GM12878 (cell line): ENCODE measurements around the gene ZXDA. TPM values are rescaled to one million over a fixed set of nuclear protein-coding genes. Genes with fewer than 3 reads are reported as not detected.
"Not testable (repeated sequence)": the region's sequence is repeated elsewhere in the genome, so short reads cannot be mapped to it uniquely, and the experiment has no call there.

ENCODE experiments used
- ATAC-seq: fragments of 200-7000 bp; cut with Tn5 transposase; 3 replicates; pipeline ENCODE4 v1.9.1; 2020; ENCODE audit warnings: mild to moderate bottlenecking, moderate library complexity
- BruUV-seq: library from RNA; stranded (reverse); fragments of 400-500 nt; replicated peaks from 2 replicates; lab custom pipeline; 2021; lab: Mats Ljungman, UMichigan
- CTCF ChIA-PET: fragments of 300-600 bp; sonication (Branson Sonifier 250); formaldehyde crosslinking; extraction: SDS; loops from one replicate; lab custom pipeline; 2021; ENCODE audit warnings: inconsistent platforms; lab: Yijun Ruan, JAX
- POLR2A ChIA-PET: fragments of 350-600 bp; formaldehyde crosslinking; extraction: SDS; loops from one replicate; lab custom pipeline; 2021; ENCODE audit warnings: inconsistent platforms; lab: Charles Lee
- RAD21 ChIA-PET: fragments of 300-600 bp; sonication (Branson Sonifier 250); formaldehyde crosslinking; loops from one replicate; lab custom pipeline; 2023; ENCODE audit warnings: antibody characterized with exemption; ENCODE audit not compliant: unreplicated experiment; lab: Charles Lee
- SMC1A ChIA-PET: fragments of 300-600 bp; sonication (Branson Sonifier 250); formaldehyde crosslinking; loops from one replicate; lab custom pipeline; 2023; ENCODE audit not compliant: unreplicated experiment, uncharacterized antibody; lab: Charles Lee
- DNase-seq: peaks from one replicate; pipeline ENCODE4 v3.0.0-alpha.2; 2011; ENCODE audit warnings: low read depth, low spot score
- FAIRE-seq: peaks from 3 replicates; lab custom pipeline; 2011; peaks lifted over from hg19 to GRCh38; lab: Jason Lieb, UNC
- H2AFZ ChIP-seq: 2 replicates; pipeline ENCODE4 v1.6.0; 2011; ENCODE audit warnings: low read depth, low read length, control low read depth; ENCODE audit not compliant: control insufficient read depth
- H3K27ac ChIP-seq: 2 replicates; pipeline ENCODE4 v1.5.1; 2011; ENCODE audit warnings: control low read depth; ENCODE audit not compliant: control insufficient read depth, insufficient read depth
- H3K27me3 ChIP-seq, 2 experiments: replicated peaks in 1 of 2; 2 replicates each; pipeline versions ENCODE4 v1.6.0 to v1.6.1; 2011; ENCODE audit warnings: low read length in 1 of 2; ENCODE audit not compliant: control insufficient read depth in 2 of 2, insufficient read depth in 2 of 2
- H3K36me3 ChIP-seq, 2 experiments: 2 replicates each; pipeline ENCODE4 v1.5.1; 2011; ENCODE audit warnings: low read length in 1 of 2; ENCODE audit not compliant: control insufficient read depth in 2 of 2, insufficient read depth in 2 of 2
- H3K4me1 ChIP-seq: 2 replicates; pipeline ENCODE4 v1.6.1; 2011; ENCODE audit warnings: mild to moderate bottlenecking, low read length, moderate library complexity, mixed read lengths; ENCODE audit not compliant: control insufficient read depth, insufficient read depth
- H3K4me2 ChIP-seq: 2 replicates; pipeline ENCODE4 v1.6.0; 2011; ENCODE audit warnings: control low read depth; ENCODE audit not compliant: control insufficient read depth, insufficient read depth
- H3K4me3 ChIP-seq: fragments of 200-600 bp; sonication (generic); 2 replicates; pipeline ENCODE4 v1.5.1; 2016
- H3K79me2 ChIP-seq: 2 replicates; pipeline ENCODE4 v1.6.0; 2011; ENCODE audit warnings: low read length; ENCODE audit not compliant: control insufficient read depth, insufficient read depth
- H3K9ac ChIP-seq: 2 replicates; pipeline ENCODE4 v1.8.0; 2011; ENCODE audit warnings: low read length, control low read depth, mixed read lengths; ENCODE audit not compliant: control insufficient read depth, insufficient read depth
- H3K9me3 ChIP-seq: replicated peaks from 3 replicates; pipeline ENCODE4 v1.5.1; 2011; ENCODE audit warnings: mild to moderate bottlenecking, low read length; ENCODE audit not compliant: control insufficient read depth, insufficient read depth
- H4K20me1 ChIP-seq: 2 replicates; pipeline ENCODE4 v1.6.0; 2011; ENCODE audit not compliant: control insufficient read depth, insufficient read depth
- MLLT1 ChIP-seq: fragments of 450-650 bp; IDR thresholded peaks from 2 replicates; pipeline ENCODE4 v1.6.1; 2016; ENCODE audit warnings: mild to moderate bottlenecking
- YY1 ChIP-seq: IDR thresholded peaks from 2 replicates; pipeline ENCODE4 v1.6.1; 2011; ENCODE audit warnings: low read depth, mild to moderate bottlenecking, low read length
- ZBTB33 ChIP-seq: fragments of 450-650 bp; IDR thresholded peaks from 2 replicates; pipeline ENCODE4 v1.6.1; 2017; ENCODE audit warnings: mild to moderate bottlenecking
- WGBS: methylation state at CpG from one replicate; pipeline ENCODE4 v1.1.6; 2016; ENCODE audit warnings: low lambda C conversion rate; ENCODE audit not compliant: insufficient replicate concordance, insufficient coverage; ENCODE audit errors: missing lambda C conversion rate; 5-methylcytosine and 5-hydroxymethylcytosine counted together
- in situ Hi-C: fragments of 300-500 bp; cut with MboI; formaldehyde crosslinking; loops from 9 replicates; pipeline ENCODE4 v1.14.3; 2018; ENCODE audit warnings: mixed read lengths
- intact Hi-C: fragments of 100-400 bp; cut with micrococcal nuclease; formaldehyde crosslinking; loops from one replicate; pipeline ENCODE4 v1.14.2; 2022; ENCODE audit not compliant: unreplicated experiment
- polyA plus RNA-seq, 11 experiments: library from polyadenylated mRNA; depleted of rRNA in 4 of 11; unstranded in 6 of 11; stranded (reverse) in 5 of 11; fragments of >200 nt; fragmentation: Nextera tagmentation in 4 of 11; fragmentation: Illumina TruSeq in 1 of 11; extraction: Ambion mirVana in 4 of 11; extraction: Trizol in 1 of 11; gene quantifications; 1 replicate in 1 of 11; 2 replicates in 10 of 11; pipeline versions ENCODE4 v1.2.1 to v1.2.3, GENCODE V29; 2011 to 2016; ENCODE audit warnings: inconsistent platforms in 2 of 11, missing spikeins in 2 of 11, low read depth in 1 of 11
- total RNA-seq, 4 experiments: library from RNA; depleted of rRNA in 3 of 4; stranded (reverse); fragments of >200 nt in 3 of 4; fragmentation: Illumina TruSeq in 1 of 4; extraction: Trizol in 1 of 4; gene quantifications; 2 replicates each; pipeline versions ENCODE4 v1.2.1 to v1.2.3, GENCODE V29; 2013 to 2021

The ZXDA gene
- total and polyA plus RNA-seq, 10 of the 15 experiments (the other 5 are each of a cell fraction or from before 2014, with no cell fraction given) = 0.10 to 2.8 (median 0.99) TPM

GRCh38 chrX:57909595-57910286 lies 517 bp downstream of the ZXDA start:
- intact Hi-C loops, H3K4me2 ChIP-seq, BruUV-seq, DNase-seq, H3K9me3 ChIP-seq, SMC1A ChIA-PET, H3K36me3 ChIP-seq, H3K4me1 ChIP-seq, H3K27me3 ChIP-seq, H4K20me1 ChIP-seq, RAD21 ChIA-PET, CTCF ChIA-PET, H3K79me2 ChIP-seq, POLR2A ChIA-PET, H3K4me3 ChIP-seq, H2AFZ ChIP-seq: not testable (repeated sequence)
- FAIRE-seq (peak; percentile 87), ATAC-seq (peak; percentile 86)
- in situ Hi-C loops = loop anchor here (25.0 kb wide), 3 partner anchors 922 to 1347 kb away; partner anchors contain the start of genes SPIN3 and UBQLN2
- H3K27ac ChIP-seq = peak overlapping the region; percentile 44; the same call in 1 of the 2 replicates
- 67% methylated on average over 46 of the region's 72 CpGs for WGBS
- TF ChIP-seq ZBTB33 (0 out of 2 replicates have a peak, but pooled peaks have one; percentile 50), YY1 (peak; percentile 60; the same call in 1 of the 2 replicates)
- peak overlapping the region; percentile 25; the same call in 1 of the 2 replicates for H3K9ac ChIP-seq

GRCh38 chrX:57908972-57909594 lies 1.2 kb downstream of the ZXDA start:
- H3K4me2 ChIP-seq, H3K27ac ChIP-seq, H3K36me3 ChIP-seq, H3K27me3 ChIP-seq, FAIRE-seq, POLR2A ChIA-PET, CTCF ChIA-PET, DNase-seq, H3K9me3 ChIP-seq: not testable (repeated sequence)
- TF ChIP-seq MLLT1 = 0 out of 2 replicates have a peak, but pooled peaks have one; percentile 21
- TF ChIP-seq, all 136 proteins: peak for 1; not testable (repeated sequence) for 135
- SMC1A ChIA-PET, BruUV-seq, H2AFZ ChIP-seq, H4K20me1 ChIP-seq, H3K9ac ChIP-seq, H3K4me3 ChIP-seq, intact Hi-C loops, H3K4me1 ChIP-seq, H3K79me2 ChIP-seq, ATAC-seq, RAD21 ChIA-PET: not testable (repeated sequence)
- 74% methylated on average over 28 of the region's 28 CpGs for WGBS
- in situ Hi-C loops = loop anchor here (25.0 kb wide), 3 partner anchors 922 to 1347 kb away; partner anchors contain the start of genes SPIN3 and UBQLN2
